Pons (tissue), 1 donor: Measurements from ENCODE around the gene CNMD.
"Not testable (repeated sequence)": the region's sequence is repeated elsewhere in the genome, so short reads cannot be mapped to it uniquely, and the experiment has no call there.

Source experiments
- DNase-seq: peaks from one replicate; pipeline ENCODE4 v3.0.0-alpha.2; 2016; ENCODE audit warnings: low spot score

The CNMD gene

GRCh38 chr13:52744842-52745375 is 5.3 kb upstream of the CNMD start:
- DNase-seq: no peak

- DNase-seq: no peak
Observed at GRCh38 chr13:52743988-52744387, 4.4 kb upstream of the CNMD start.

- no peak for DNase-seq
Observed at GRCh38 chr13:52743569-52743968, 3.9 kb upstream of the CNMD start.

- no peak for DNase-seq
Observed at GRCh38 chr13:52738719-52739467, 727 bp downstream of the CNMD start.

- DNase-seq: peak; percentile 74
Observed at GRCh38 chr13:52737965-52738364, 1.7 kb downstream of the CNMD start.

- no peak for DNase-seq
Observed at GRCh38 chr13:52737451-52737850, 2.2 kb downstream of the CNMD start.

GRCh38 chr13:52736891-52737290 is 2.7 kb downstream of the CNMD start:
- DNase-seq: no peak

- DNase-seq: no peak
Observed at GRCh38 chr13:52734075-52734623, 5.5 kb downstream of the CNMD start.

- no peak for DNase-seq
Observed at GRCh38 chr13:52726258-52726657, 13.4 kb downstream of the CNMD start.

GRCh38 chr13:52725302-52725701 is 14.3 kb downstream of the CNMD start:
- DNase-seq: no peak

- no peak for DNase-seq
Observed at GRCh38 chr13:52723181-52723580, 16.4 kb downstream of the CNMD start.

- DNase-seq: not testable (repeated sequence)
Observed at GRCh38 chr13:52721356-52721755, 18.3 kb downstream of the CNMD start.

GRCh38 chr13:52720904-52721303 is 18.7 kb downstream of the CNMD start:
- DNase-seq: not testable (repeated sequence)

GRCh38 chr13:52713894-52714293 is 25.7 kb downstream of the CNMD start:
- peak; percentile 64 for DNase-seq

GRCh38 chr13:52712385-52712784 is 27.2 kb downstream of the CNMD start:
- no peak for DNase-seq

- DNase-seq: no peak
Observed at GRCh38 chr13:52711286-52711685, 28.3 kb downstream of the CNMD start.

GRCh38 chr13:52708266-52708665 is 31.4 kb downstream of the CNMD start:
- not testable (repeated sequence) for DNase-seq

- no peak for DNase-seq
Observed at GRCh38 chr13:52707375-52707774, 32.2 kb downstream of the CNMD start.

- DNase-seq: no peak
Observed at GRCh38 chr13:52706081-52706480, 33.5 kb downstream of the CNMD start.

- DNase-seq: no peak
Observed at GRCh38 chr13:52703482-52703881, 36.1 kb downstream of the CNMD start.

GRCh38 chr13:52701728-52702465 is 37.7 kb downstream of the CNMD start:
- no peak for DNase-seq

- no peak for DNase-seq
Observed at GRCh38 chr13:52696566-52696965, 43.1 kb downstream of the CNMD start.

GRCh38 chr13:52695856-52696255 is 43.8 kb downstream of the CNMD start:
- no peak for DNase-seq
